ENCODE measurements around the gene ATAD2B.
"Not testable (repeated sequence)": the region's sequence is repeated elsewhere in the genome, so short reads cannot be mapped to it uniquely, and the experiment has no call there.

ATAD2B gene

GRCh38 chr2:23734416-23734815 lies 192.5 kb downstream of the ATAD2B start:
- no peak for DNase-seq (ENCODE audit: low spot score)
- H3K27ac ChIP-seq = no peak overlapping the region
- ChIA-PET POLR2A (ENCODE audit: low non-redundant PET) (no interaction called here), CTCF (no interaction called here)
- no peak for TF ChIP-seq CTCF (conservative IDR thresholded peaks at IDR 0.05; ENCODE audit: low read depth)

GRCh38 chr2:23723029-23723428 lies 203.9 kb downstream of the ATAD2B start:
- H3K27ac ChIP-seq; DNase-seq (ENCODE audit: low spot score); CTCF ChIA-PET; POLR2A ChIA-PET (ENCODE audit: low non-redundant PET): not testable (repeated sequence)

- POLR2A ChIA-PET (ENCODE audit: low non-redundant PET) = no interaction called here
- TF ChIP-seq CTCF (conservative IDR thresholded peaks at IDR 0.05; ENCODE audit: low read depth) = no peak
- no peak overlapping the region for H3K27ac ChIP-seq
- no peak for DNase-seq (ENCODE audit: low spot score)
- CTCF ChIA-PET = interaction anchor here (0.7 kb wide), 1 partner anchor 236 kb away, joined by 3 read pairs; no protein-coding TSS in a partner anchor
Observed at GRCh38 chr2:23722255-23722654, 204.7 kb downstream of the ATAD2B start.

- ChIA-PET POLR2A (ENCODE audit: low non-redundant PET) (no interaction called here), CTCF (no interaction called here)
- no peak for TF ChIP-seq CTCF (conservative IDR thresholded peaks at IDR 0.05; ENCODE audit: low read depth)
- DNase-seq (ENCODE audit: low spot score) = no peak
- peak overlapping the region; percentile 39 for H3K27ac ChIP-seq
Observed at GRCh38 chr2:23721454-23721826, 205.5 kb downstream of the ATAD2B start.

- TF ChIP-seq CTCF (conservative IDR thresholded peaks at IDR 0.05; ENCODE audit: low read depth) = no peak
- no peak for DNase-seq (ENCODE audit: low spot score)
- ChIA-PET POLR2A (ENCODE audit: low non-redundant PET) (no interaction called here), CTCF (no interaction called here)
- H3K27ac ChIP-seq = peak overlapping the region; percentile 39
Observed at GRCh38 chr2:23720705-23721453, 206.0 kb downstream of the ATAD2B start.

GRCh38 chr2:23719716-23720115 lies 207.2 kb downstream of the ATAD2B start:
- POLR2A ChIA-PET (ENCODE audit: low non-redundant PET) = no interaction called here
- no peak for TF ChIP-seq CTCF (conservative IDR thresholded peaks at IDR 0.05; ENCODE audit: low read depth)

GRCh38 chr2:23718931-23719700 lies 207.8 kb downstream of the ATAD2B start:
- no peak overlapping the region for H3K27ac ChIP-seq
- no peak for DNase-seq (ENCODE audit: low spot score)
- ChIA-PET POLR2A (ENCODE audit: low non-redundant PET) (no interaction called here), CTCF (interaction anchor here (0.6 kb wide), 1 partner anchor 214 kb away, joined by 3 read pairs; no protein-coding TSS in a partner anchor)
- TF ChIP-seq CTCF (conservative IDR thresholded peaks at IDR 0.05; ENCODE audit: low read depth) = no peak

More at GRCh38 chr2:23719716-23720115, 207.2 kb downstream of the ATAD2B start:
- no peak for DNase-seq (ENCODE audit: low spot score)
- CTCF ChIA-PET = interaction anchor here (0.6 kb wide), 1 partner anchor 215 kb away, joined by 3 read pairs; no protein-coding TSS in a partner anchor
- no peak overlapping the region for H3K27ac ChIP-seq

Measured in RWPE1 (cell line).